Measurements from ENCODE around the gene RAPGEF4. TPM values are rescaled to one million over a fixed set of nuclear protein-coding genes. Genes with fewer than 3 reads are reported as not detected.

RAPGEF4 gene
- total RNA-seq, 4 donors from 2014 or later = 2.5 to 7.9 (median 4.6) TPM

- Histone ChIP-seq H3K27ac (peak overlapping the region; percentile 73 to 78 (median 76)), H3K27me3 (no peaks in the 10 kb centered on the region), H3K4me1 (peaks cover 3 to 32% (median 7%) of the 10 kb centered on the region in 3 donors), H3K36me3 (no peaks in the 10 kb centered on the region), H3K9me3 (no peaks in the 10 kb centered on the region), H3K4me3 (no peak overlapping the region)
- TF ChIP-seq POLR2AphosphoS5 (IDR thresholded peaks at IDR 0.05) (peak; percentile 21), POLR2A (IDR thresholded peaks at IDR 0.05) (no peak), CTCF (IDR thresholded peaks at IDR 0.05) (no peak)
- ATAC-seq = no peak
- 25 to 33% methylated on average over 1 of the region's 1 CpG for WGBS, 2 donors (ENCODE audit: low coverage in 1 of 2)
These were observed 292.5 kb downstream of the RAPGEF4 start for GRCh38 chr2:173028141-173028540.

GRCh38 chr2:173028671-173029070 is 293.0 kb downstream of the RAPGEF4 start:
- no peak for ATAC-seq
- peak overlapping the region; percentile 15 to 77 (median 74) for H3K27ac ChIP-seq
- no peak for TF ChIP-seq EP300 (IDR thresholded peaks at IDR 0.05)
- TF ChIP-seq CTCF (IDR thresholded peaks at IDR 0.05) = no peak
- TF ChIP-seq POLR2A (IDR thresholded peaks at IDR 0.05) = no peak
- TF ChIP-seq POLR2AphosphoS5 (IDR thresholded peaks at IDR 0.05) = no peak
- 14 to 27% methylated on average over 5 of the region's 5 CpGs for WGBS, 2 donors (ENCODE audit: low coverage in 1 of 2)
- no peaks in the 10 kb centered on the region for H3K36me3 ChIP-seq
- H3K9me3 ChIP-seq = no peaks in the 10 kb centered on the region
- no peaks in the 10 kb centered on the region for H3K27me3 ChIP-seq
- H3K4me3 ChIP-seq = no peak overlapping the region
- peaks cover 3 to 32% (median 7%) of the 10 kb centered on the region in 3 donors for H3K4me1 ChIP-seq

DNA sequence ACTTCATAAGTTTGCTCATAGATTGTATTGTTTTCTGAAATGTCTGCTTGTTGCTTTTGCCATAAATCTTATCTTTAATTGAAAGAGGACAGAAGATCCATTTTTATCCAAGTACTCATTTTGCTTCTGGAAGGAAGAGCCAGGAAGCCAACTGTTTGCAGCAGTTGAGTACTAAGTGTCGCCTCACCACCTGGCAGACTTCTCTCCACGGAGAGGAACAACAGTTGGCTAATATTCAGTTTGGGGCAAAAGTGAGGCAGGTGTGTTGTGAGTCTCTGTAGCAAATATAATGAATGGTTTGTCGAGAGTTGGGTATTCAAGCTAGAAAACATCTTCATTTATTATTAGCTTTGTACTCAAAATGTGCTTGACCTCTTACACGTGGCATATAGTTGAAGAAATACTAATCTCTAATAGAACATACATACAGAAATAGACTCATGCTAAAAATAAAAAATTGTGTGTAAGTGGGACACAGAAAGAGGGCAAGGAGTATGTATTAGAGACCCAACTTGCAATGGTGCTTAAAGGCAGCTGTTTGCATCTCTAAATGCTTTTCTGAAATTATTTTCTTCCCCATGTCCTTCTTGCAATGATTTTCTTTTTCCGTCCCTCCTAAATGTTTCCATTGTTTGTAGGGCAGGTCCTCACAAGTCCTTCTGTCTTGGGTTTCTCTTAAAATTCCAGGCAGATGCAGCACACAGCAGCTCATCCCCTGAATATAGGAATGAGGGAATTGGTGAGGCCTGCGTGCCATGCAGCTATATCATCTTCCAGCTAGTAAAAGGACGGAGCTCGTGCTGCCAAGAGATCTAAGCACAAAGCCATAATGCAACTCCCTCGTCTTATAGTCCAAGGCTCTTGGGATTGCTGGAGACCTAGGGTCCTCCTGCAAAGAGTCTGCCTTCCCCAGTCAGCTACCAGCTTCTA is 295.2 kb downstream of the RAPGEF4 start:
- WGBS, 2 donors (ENCODE audit: low coverage in 1 of 2) = 75 to 89% methylated on average over 4 to 8 of the region's 9 CpGs
- H3K27me3 ChIP-seq = no peaks in the 10 kb centered on the region
- ATAC-seq = no peak
- peaks cover 3 to 32% (median 7%) of the 10 kb centered on the region in 3 donors for H3K4me1 ChIP-seq
- no peaks in the 10 kb centered on the region for H3K9me3 ChIP-seq
- H3K36me3 ChIP-seq = no peaks in the 10 kb centered on the region
- no peak for TF ChIP-seq POLR2A (IDR thresholded peaks at IDR 0.05)
- TF ChIP-seq CTCF (IDR thresholded peaks at IDR 0.05) = no peak
- TF ChIP-seq POLR2AphosphoS5 (IDR thresholded peaks at IDR 0.05) = no peak
- TF ChIP-seq EP300 (IDR thresholded peaks at IDR 0.05) = no peak
- no peak overlapping the region for H3K27ac ChIP-seq
- no peak overlapping the region for H3K4me3 ChIP-seq

DNA sequence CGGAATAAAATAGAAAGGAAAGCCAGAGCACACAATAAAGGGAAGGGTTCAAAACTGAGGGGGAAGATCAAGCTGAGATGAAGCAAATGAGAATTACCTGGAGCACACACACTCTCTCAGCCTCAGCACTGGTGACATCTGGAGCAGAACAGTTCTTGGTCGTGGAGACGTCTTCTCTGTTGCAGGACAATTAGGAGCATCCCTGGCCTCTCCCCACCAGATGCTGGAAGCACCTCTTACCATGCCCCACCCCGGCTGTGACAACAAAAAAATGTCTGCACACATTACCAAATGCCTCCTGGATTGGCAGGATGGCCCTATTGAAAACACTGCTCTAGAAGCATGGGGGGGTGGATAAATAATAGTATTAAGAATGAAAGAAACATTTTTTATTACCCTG is 296.4 kb downstream of the RAPGEF4 start:
- TF ChIP-seq EP300 (IDR thresholded peaks at IDR 0.05) = no peak
- TF ChIP-seq POLR2A (IDR thresholded peaks at IDR 0.05) = no peak
- TF ChIP-seq POLR2AphosphoS5 (IDR thresholded peaks at IDR 0.05) = no peak
- no peak for TF ChIP-seq CTCF (IDR thresholded peaks at IDR 0.05)
- Histone ChIP-seq H3K27me3 (no peaks in the 10 kb centered on the region), H3K4me1 (peaks cover 3 to 24% (median 7%) of the 10 kb centered on the region in 3 donors), H3K27ac (no peak overlapping the region), H3K36me3 (no peaks in the 10 kb centered on the region), H3K9me3 (no peaks in the 10 kb centered on the region), H3K4me3 (no peak overlapping the region)
- 83 to 100% methylated on average over 1 to 2 of the region's 4 CpGs for WGBS, 2 donors (ENCODE audit: low coverage in 1 of 2)
- no peak for ATAC-seq

DNA sequence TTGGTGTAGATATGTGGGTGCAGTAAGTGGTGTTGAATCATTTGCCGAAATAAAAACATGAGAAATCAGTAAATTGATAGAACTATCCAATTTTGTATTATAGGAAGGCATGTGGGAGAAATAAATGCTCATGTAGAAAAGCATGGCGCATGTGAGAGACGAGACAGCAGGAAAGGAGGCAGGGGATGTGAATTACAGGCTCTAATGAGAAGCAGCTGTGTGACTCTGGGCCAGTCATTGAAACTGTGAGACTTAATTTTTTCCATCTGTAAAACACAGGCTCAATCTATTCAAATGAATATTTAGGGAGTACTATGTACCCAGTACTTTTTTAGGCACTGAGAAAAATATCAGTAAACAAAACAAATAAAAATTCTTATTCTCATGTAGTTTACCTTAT is 297.4 kb downstream of the RAPGEF4 start:
- Histone ChIP-seq H3K27me3 (no peaks in the 10 kb centered on the region), H3K4me3 (no peak overlapping the region), H3K36me3 (no peaks in the 10 kb centered on the region), H3K9me3 (no peaks in the 10 kb centered on the region), H3K27ac (no peak overlapping the region), H3K4me1 (peaks cover 0 to 23% (median 3%) of the 10 kb centered on the region in 3 donors)
- TF ChIP-seq CTCF (IDR thresholded peaks at IDR 0.05) (no peak), POLR2A (IDR thresholded peaks at IDR 0.05) (no peak), POLR2AphosphoS5 (IDR thresholded peaks at IDR 0.05) (no peak), EP300 (IDR thresholded peaks at IDR 0.05) (no peak)
- no peak for ATAC-seq
- 87 to 88% methylated on average over 3 of the region's 3 CpGs for WGBS, 2 donors (ENCODE audit: low coverage in 1 of 2)

All from gastroesophageal sphincter (tissue), 4 donors.